HG03432 (cell line): ENCODE measurements around the gene CMSS1.

ENCODE experiments used
- ATAC-seq: cut with Tn5 transposase; IDR thresholded peaks from one replicate; pipeline ENCODE4 v1.9.1; 2021; ENCODE audit warnings: mild to moderate bottlenecking, moderate library complexity; ENCODE audit not compliant: unreplicated experiment

CMSS1 gene

GRCh38 chr3:99817437-99818240 is at the start of gene CMSS1:
CMSS1 (plus strand) TSS chr3:99817862.
- ATAC-seq, result peak; percentile 98

GRCh38 chr3:99768126-99768525 is 49.5 kb upstream of the CMSS1 start:
- no peak for ATAC-seq

GRCh38 chr3:99768808-99769501 is 48.7 kb upstream of the CMSS1 start:
- no peak for ATAC-seq

- no peak for ATAC-seq
These were observed 45.5 kb upstream of the CMSS1 start for GRCh38 chr3:99772171-99772570.

GRCh38 chr3:99772671-99773070 is 45.0 kb upstream of the CMSS1 start:
- no peak for ATAC-seq

GRCh38 chr3:99774467-99774866 is 43.2 kb upstream of the CMSS1 start:
- peak; percentile 98 for ATAC-seq

- no peak for ATAC-seq
These were observed 41.0 kb upstream of the CMSS1 start for GRCh38 chr3:99776516-99777209.

GRCh38 chr3:99777210-99777549 is 40.5 kb upstream of the CMSS1 start:
- ATAC-seq, result no peak

GRCh38 chr3:99777708-99778107 is 40.0 kb upstream of the CMSS1 start:
- no peak for ATAC-seq

- ATAC-seq, result no peak
These were observed 36.9 kb upstream of the CMSS1 start for GRCh38 chr3:99780749-99781148.

- ATAC-seq, result no peak
These were observed 35.9 kb upstream of the CMSS1 start for GRCh38 chr3:99781761-99782160.

- ATAC-seq, result no peak
These were observed 34.6 kb upstream of the CMSS1 start for GRCh38 chr3:99783011-99783573.

GRCh38 chr3:99789011-99789721 is 28.5 kb upstream of the CMSS1 start:
- peak; percentile 85 for ATAC-seq

GRCh38 chr3:99794485-99794884 is 23.2 kb upstream of the CMSS1 start:
- no peak for ATAC-seq

GRCh38 chr3:99795573-99795972 is 22.1 kb upstream of the CMSS1 start:
- ATAC-seq, result no peak

GRCh38 chr3:99799422-99799821 is 18.2 kb upstream of the CMSS1 start:
- ATAC-seq, result no peak

- ATAC-seq, result no peak
These were observed 14.4 kb upstream of the CMSS1 start for GRCh38 chr3:99803297-99803696.

GRCh38 chr3:99805160-99805559 is 12.5 kb upstream of the CMSS1 start:
- no peak for ATAC-seq

- peak; percentile 60 for ATAC-seq
These were observed 9.4 kb upstream of the CMSS1 start for GRCh38 chr3:99808163-99808794.

GRCh38 chr3:99809565-99809964 is 8.1 kb upstream of the CMSS1 start:
- no peak for ATAC-seq
